Measurements from ENCODE around the gene BANP.
"Not testable (repeated sequence)": the region's sequence is repeated elsewhere in the genome, so short reads cannot be mapped to it uniquely, and the experiment has no call there.

BANP gene

GRCh38 chr16:88106566-88106965 is 155.3 kb downstream of the BANP start:
- H3K4me1 ChIP-seq (ENCODE audit: control insufficient read depth, insufficient read depth, low read depth, low read length); H4K8ac ChIP-seq (ENCODE audit: low read length); H2AFZ ChIP-seq (ENCODE audit: low read depth, low read length); H2BK12ac ChIP-seq (ENCODE audit: low read length in 2 of 2); H3K4ac ChIP-seq (ENCODE audit: low read depth in 1 of 2, low read length in 2 of 2); H3K23ac ChIP-seq (ENCODE audit: low read length in 2 of 2); DNase-seq; H3K4me2 ChIP-seq (ENCODE audit: low read length, poor library complexity, severe bottlenecking); H3K14ac ChIP-seq (ENCODE audit: low read length in 2 of 2); H3K18ac ChIP-seq (ENCODE audit: low read depth in 1 of 2, low read length in 2 of 2); H2AK5ac ChIP-seq (ENCODE audit: low read length, severe bottlenecking); H3K36me3 ChIP-seq (ENCODE audit: control insufficient read depth in 1 of 2, insufficient read depth in 2 of 2, low read depth in 1 of 2, low read length in 2 of 2); H3K9me3 ChIP-seq (ENCODE audit: control insufficient read depth, low read length); H2BK5ac ChIP-seq (ENCODE audit: low read depth, low read length, poor library complexity, severe bottlenecking); H3K9ac ChIP-seq (ENCODE audit: low read length); H2BK15ac ChIP-seq (ENCODE audit: low read depth, poor library complexity, severe bottlenecking); H4K91ac ChIP-seq (ENCODE audit: low read length); H3K4me3 ChIP-seq (ENCODE audit: insufficient read depth in 1 of 2, low read depth in 1 of 2, low read length in 2 of 2); H2BK120ac ChIP-seq (ENCODE audit: low read depth, low read length); H3K27ac ChIP-seq (ENCODE audit: low read length, poor library complexity, severe bottlenecking); H3K79me1 ChIP-seq (replicated peaks; ENCODE audit: low read length, poor library complexity, severe bottlenecking): not testable (repeated sequence)
- WGBS: 90% methylated on average over 7 of the region's 12 CpGs
- H3K27me3 ChIP-seq (ENCODE audit: control insufficient read depth in 1 of 2, insufficient read depth in 1 of 2, low read length in 2 of 2): peaks cover under 1 to 22% of the 10 kb centered on the region in 2 experiments

DNA sequence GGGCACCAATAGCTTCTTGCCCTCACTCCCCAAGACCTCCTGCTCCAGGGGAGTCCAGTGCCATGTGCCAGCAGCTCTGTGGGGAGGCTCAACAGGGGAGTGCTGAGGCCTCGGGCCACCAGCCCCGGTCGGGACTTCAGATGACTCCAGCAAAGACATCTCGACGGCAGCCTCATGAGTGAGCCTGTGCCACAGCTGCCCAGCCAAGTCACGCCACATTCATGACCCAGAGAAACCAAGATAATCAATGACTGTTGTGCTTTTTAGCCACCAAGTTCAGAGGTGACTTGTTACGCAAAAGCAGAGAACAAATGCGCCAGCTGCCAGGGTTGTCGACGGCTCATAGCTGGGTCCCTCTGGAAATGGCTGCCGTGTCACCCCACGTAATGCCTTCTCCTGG is 157.5 kb downstream of the BANP start:
- H4K8ac ChIP-seq (ENCODE audit: low read length): no peak overlapping the region
- H3K14ac ChIP-seq (ENCODE audit: low read length in 2 of 2): no peak overlapping the region
- H4K91ac ChIP-seq (ENCODE audit: low read length): no peak overlapping the region
- H3K4me2 ChIP-seq (ENCODE audit: low read length, poor library complexity, severe bottlenecking): no peak overlapping the region
- no peak overlapping the region for H2AK5ac ChIP-seq (ENCODE audit: low read length, severe bottlenecking)
- no peak overlapping the region for H3K4me3 ChIP-seq (ENCODE audit: insufficient read depth in 1 of 2, low read depth in 1 of 2, low read length in 2 of 2)
- no peaks in the 10 kb centered on the region for H3K4me1 ChIP-seq (ENCODE audit: control insufficient read depth, insufficient read depth, low read depth, low read length)
- peaks cover 0 to 23% of the 10 kb centered on the region in 2 experiments for H3K27me3 ChIP-seq (ENCODE audit: control insufficient read depth in 1 of 2, insufficient read depth in 1 of 2, low read length in 2 of 2)
- no peak overlapping the region for H2BK15ac ChIP-seq (ENCODE audit: low read depth, poor library complexity, severe bottlenecking)
- no peak overlapping the region for H3K9ac ChIP-seq (ENCODE audit: low read length)
- H2BK12ac ChIP-seq (ENCODE audit: low read length in 2 of 2): no peak overlapping the region
- 94% methylated on average over 12 of the region's 12 CpGs for WGBS
- H3K79me1 ChIP-seq (replicated peaks; ENCODE audit: low read length, poor library complexity, severe bottlenecking): no peaks in the 10 kb centered on the region
- H3K18ac ChIP-seq (ENCODE audit: low read depth in 1 of 2, low read length in 2 of 2): no peak overlapping the region
- no peak overlapping the region for H3K23ac ChIP-seq (ENCODE audit: low read length in 2 of 2)
- no peak overlapping the region for H2BK120ac ChIP-seq (ENCODE audit: low read depth, low read length)
- no peak overlapping the region for H3K27ac ChIP-seq (ENCODE audit: low read length, poor library complexity, severe bottlenecking)
- no peaks in the 10 kb centered on the region for H3K9me3 ChIP-seq (ENCODE audit: control insufficient read depth, low read length)
- H3K4ac ChIP-seq (ENCODE audit: low read depth in 1 of 2, low read length in 2 of 2): no peak overlapping the region
- DNase-seq: no peak
- no peaks in the 10 kb centered on the region for H3K36me3 ChIP-seq (ENCODE audit: control insufficient read depth in 1 of 2, insufficient read depth in 2 of 2, low read depth in 1 of 2, low read length in 2 of 2)
- H2AFZ ChIP-seq (ENCODE audit: low read depth, low read length): no peak overlapping the region
- H2BK5ac ChIP-seq (ENCODE audit: low read depth, low read length, poor library complexity, severe bottlenecking): no peak overlapping the region

DNA sequence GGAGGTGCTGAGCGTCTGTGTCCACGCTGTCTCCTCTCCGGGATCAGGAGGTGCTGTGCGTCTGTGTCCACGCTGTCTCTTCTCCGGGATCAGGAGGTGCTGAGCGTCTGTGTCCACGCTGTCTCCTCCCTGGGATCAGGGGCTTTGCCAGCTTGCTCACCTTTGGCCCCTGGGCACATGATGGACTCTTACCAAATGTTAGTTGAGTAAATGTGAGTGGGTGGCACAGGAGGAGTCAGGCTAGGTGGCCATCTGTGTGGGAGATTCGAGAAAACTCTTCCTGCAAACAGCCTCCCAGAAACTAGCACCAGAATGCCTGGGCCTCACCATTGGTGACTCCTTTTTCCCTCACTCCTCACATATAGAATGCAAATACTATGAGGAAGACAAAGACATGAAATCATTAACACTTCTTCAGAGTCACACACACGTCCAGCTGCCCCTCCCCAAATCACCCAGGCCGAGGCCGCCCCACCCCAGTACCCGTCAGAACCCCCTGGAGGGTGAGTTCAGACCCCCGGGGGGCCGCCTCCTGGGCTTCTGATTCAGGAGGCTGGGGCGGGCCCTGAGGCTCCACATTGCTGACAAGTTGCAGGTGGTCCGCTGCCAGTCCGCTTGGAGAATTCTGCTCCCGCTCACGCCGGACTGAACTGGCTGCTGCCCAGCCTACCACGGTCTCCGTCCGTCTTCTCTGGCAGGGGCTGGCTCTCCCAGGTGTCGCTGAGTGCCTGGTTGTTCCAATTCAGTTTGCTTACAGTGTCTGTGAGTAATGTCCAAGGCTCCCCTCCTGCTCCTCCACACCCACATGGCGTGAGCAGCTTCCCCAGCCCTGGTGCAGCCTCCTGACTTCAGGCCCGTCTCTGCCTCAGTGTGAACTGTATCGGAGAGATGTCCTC is 158.7 kb downstream of the BANP start:
- not testable (repeated sequence) for H4K91ac ChIP-seq (ENCODE audit: low read length); H3K9me3 ChIP-seq (ENCODE audit: control insufficient read depth, low read length); H3K18ac ChIP-seq (ENCODE audit: low read depth in 1 of 2, low read length in 2 of 2); H2AFZ ChIP-seq (ENCODE audit: low read depth, low read length); H3K4me1 ChIP-seq (ENCODE audit: control insufficient read depth, insufficient read depth, low read depth, low read length); H4K8ac ChIP-seq (ENCODE audit: low read length); H3K9ac ChIP-seq (ENCODE audit: low read length); H3K79me1 ChIP-seq (replicated peaks; ENCODE audit: low read length, poor library complexity, severe bottlenecking); H2AK5ac ChIP-seq (ENCODE audit: low read length, severe bottlenecking); H3K4me3 ChIP-seq (ENCODE audit: insufficient read depth in 1 of 2, low read depth in 1 of 2, low read length in 2 of 2); DNase-seq; H2BK12ac ChIP-seq (ENCODE audit: low read length in 2 of 2); H3K23ac ChIP-seq (ENCODE audit: low read length in 2 of 2); H2BK15ac ChIP-seq (ENCODE audit: low read depth, poor library complexity, severe bottlenecking); H3K4me2 ChIP-seq (ENCODE audit: low read length, poor library complexity, severe bottlenecking); H2BK5ac ChIP-seq (ENCODE audit: low read depth, low read length, poor library complexity, severe bottlenecking); H2BK120ac ChIP-seq (ENCODE audit: low read depth, low read length); H3K14ac ChIP-seq (ENCODE audit: low read length in 2 of 2); H3K27ac ChIP-seq (ENCODE audit: low read length, poor library complexity, severe bottlenecking); H3K36me3 ChIP-seq (ENCODE audit: control insufficient read depth in 1 of 2, insufficient read depth in 2 of 2, low read depth in 1 of 2, low read length in 2 of 2); H3K4ac ChIP-seq (ENCODE audit: low read depth in 1 of 2, low read length in 2 of 2)
- WGBS: 87% methylated on average over 28 of the region's 28 CpGs
- peaks cover 0 to 23% of the 10 kb centered on the region in 2 experiments for H3K27me3 ChIP-seq (ENCODE audit: control insufficient read depth in 1 of 2, insufficient read depth in 1 of 2, low read length in 2 of 2)

GRCh38 chr16:88110875-88111494 is 159.8 kb downstream of the BANP start:
- not testable (repeated sequence) for H3K9ac ChIP-seq (ENCODE audit: low read length); H3K4me2 ChIP-seq (ENCODE audit: low read length, poor library complexity, severe bottlenecking); H4K8ac ChIP-seq (ENCODE audit: low read length); H3K18ac ChIP-seq (ENCODE audit: low read depth in 1 of 2, low read length in 2 of 2); H2AFZ ChIP-seq (ENCODE audit: low read depth, low read length); H4K91ac ChIP-seq (ENCODE audit: low read length); H3K4me1 ChIP-seq (ENCODE audit: control insufficient read depth, insufficient read depth, low read depth, low read length); H3K27ac ChIP-seq (ENCODE audit: low read length, poor library complexity, severe bottlenecking); H3K79me1 ChIP-seq (replicated peaks; ENCODE audit: low read length, poor library complexity, severe bottlenecking); H3K36me3 ChIP-seq (ENCODE audit: control insufficient read depth in 1 of 2, insufficient read depth in 2 of 2, low read depth in 1 of 2, low read length in 2 of 2); DNase-seq; H3K14ac ChIP-seq (ENCODE audit: low read length in 2 of 2); H2AK5ac ChIP-seq (ENCODE audit: low read length, severe bottlenecking); H2BK15ac ChIP-seq (ENCODE audit: low read depth, poor library complexity, severe bottlenecking); H3K4ac ChIP-seq (ENCODE audit: low read depth in 1 of 2, low read length in 2 of 2); H3K23ac ChIP-seq (ENCODE audit: low read length in 2 of 2); H2BK12ac ChIP-seq (ENCODE audit: low read length in 2 of 2); H2BK120ac ChIP-seq (ENCODE audit: low read depth, low read length); H2BK5ac ChIP-seq (ENCODE audit: low read depth, low read length, poor library complexity, severe bottlenecking); H3K9me3 ChIP-seq (ENCODE audit: control insufficient read depth, low read length); H3K4me3 ChIP-seq (ENCODE audit: insufficient read depth in 1 of 2, low read depth in 1 of 2, low read length in 2 of 2)
- H3K27me3 ChIP-seq (ENCODE audit: control insufficient read depth in 1 of 2, insufficient read depth in 1 of 2, low read length in 2 of 2): peaks cover 0 to 27% of the 10 kb centered on the region in 2 experiments
- 94% methylated on average over 19 of the region's 21 CpGs for WGBS

All from mesenchymal stem cell (in vitro differentiated cells and primary cell).